Activated CD4-positive, alpha-beta T cell treated with anti-CD3 and anti-CD28 coated beads for 36 hours (primary cell): ENCODE data around the gene NRSN1. TPM values are rescaled to one million over a fixed set of nuclear protein-coding genes. Genes with fewer than 3 reads are reported as not detected.

ENCODE experiments used
- ATAC-seq: fragments of 200-7000 bp; cut with Tn5 transposase; one replicate; pipeline ENCODE4 v1.10.0; 2021; ENCODE audit warnings: mild to moderate bottlenecking, moderate library complexity
- CTCF ChIA-PET: fragments of 350-600 bp; sonication (Branson Sonifier 250); formaldehyde crosslinking; loops from one replicate; lab custom pipeline; 2021; ENCODE audit warnings: antibody characterized with exemption; lab: Charles Lee
- POLR2A ChIA-PET: fragments of 350-600 bp; sonication (Branson Sonifier 250); formaldehyde crosslinking; loops from one replicate; lab custom pipeline; 2021; ENCODE audit warnings: antibody characterized with exemption, inconsistent platforms; lab: Charles Lee
- DNase-seq: peaks from one replicate; pipeline ENCODE4 v3.0.0-alpha.2; 2020
- H3K27ac Mint-ChIP-seq: one replicate; pipeline ENCODE4 v1.8.0; 2021; ENCODE audit warnings: mixed read lengths
- H3K27me3 Mint-ChIP-seq: one replicate; pipeline ENCODE4 v1.8.0; 2021; ENCODE audit warnings: mixed read lengths
- H3K36me3 Mint-ChIP-seq: one replicate; pipeline ENCODE4 v1.8.0; 2021; ENCODE audit warnings: low read depth, mixed read lengths
- H3K4me1 Mint-ChIP-seq: one replicate; pipeline ENCODE4 v1.8.0; 2021; ENCODE audit warnings: mixed read lengths
- H3K4me3 Mint-ChIP-seq: one replicate; pipeline ENCODE4 v1.8.0; 2021; ENCODE audit warnings: mild to moderate bottlenecking, moderate library complexity, mixed read lengths
- H3K9me3 Mint-ChIP-seq: one replicate; pipeline ENCODE4 v1.8.0; 2021; ENCODE audit warnings: low read depth, mixed read lengths
- intact Hi-C, 2 experiments: fragments of 100-400 bp; cut with DNase I in 1 of 2; cut with micrococcal nuclease in 1 of 2; formaldehyde crosslinking; loops; one replicate each; pipeline versions ENCODE4 v1.14.2 to v1.15.1; 2022 to 2024; cut with DNase I, micrococcal nuclease
- total RNA-seq, 2 experiments: library from RNA; stranded (reverse); gene quantifications; one replicate each; pipeline ENCODE4 v1.2.3, GENCODE V29; 2021

Gene NRSN1
- total RNA-seq, 2 experiments from 2014 or later: not detected

GRCh38 chr6:24186349-24186748, 60.3 kb downstream of the NRSN1 start:
- intact Hi-C loops: no loop called here
- Mint-ChIP-seq H3K9me3 (no peaks in the 10 kb centered on the region), H3K4me1 (no peaks in the 10 kb centered on the region), H3K36me3 (no peaks in the 10 kb centered on the region), H3K4me3 (no peak overlapping the region), H3K27ac (no peak overlapping the region), H3K27me3 (peaks cover 9% of the 10 kb centered on the region)
- DNase-seq (no peak), ATAC-seq (no peak)
- POLR2A ChIA-PET: no interaction called here
- CTCF ChIA-PET: no interaction called here

GRCh38 chr6:24187965-24188577, 62.1 kb downstream of the NRSN1 start:
- H3K9me3 Mint-ChIP-seq: no peaks in the 10 kb centered on the region
- ChIA-PET CTCF (interaction anchor here (0.6 kb wide), 1 partner anchor 17 kb away, joined by 3 read pairs; no protein-coding TSS in a partner anchor), POLR2A (no interaction called here)
- no peak overlapping the region for H3K4me3 Mint-ChIP-seq
- H3K4me1 Mint-ChIP-seq: no peaks in the 10 kb centered on the region
- no peak overlapping the region for H3K27ac Mint-ChIP-seq
- ATAC-seq (no peak), DNase-seq (no peak)
- no peaks in the 10 kb centered on the region for H3K36me3 Mint-ChIP-seq
- H3K27me3 Mint-ChIP-seq: peaks cover 17% of the 10 kb centered on the region
- intact Hi-C loops: no loop called here

GRCh38 chr6:24188578-24189080, 62.6 kb downstream of the NRSN1 start:
- H3K4me1 Mint-ChIP-seq: no peaks in the 10 kb centered on the region
- no peak for DNase-seq
- ChIA-PET CTCF (interaction anchor here (0.6 kb wide), 1 partner anchor 17 kb away, joined by 3 read pairs; no protein-coding TSS in a partner anchor), POLR2A (no interaction called here)
- no peak overlapping the region for H3K4me3 Mint-ChIP-seq
- H3K27me3 Mint-ChIP-seq: peaks cover 17% of the 10 kb centered on the region
- intact Hi-C loops: no loop called here
- H3K36me3 Mint-ChIP-seq: no peaks in the 10 kb centered on the region
- no peaks in the 10 kb centered on the region for H3K9me3 Mint-ChIP-seq
- H3K27ac Mint-ChIP-seq: no peak overlapping the region
- no peak for ATAC-seq

DNA sequence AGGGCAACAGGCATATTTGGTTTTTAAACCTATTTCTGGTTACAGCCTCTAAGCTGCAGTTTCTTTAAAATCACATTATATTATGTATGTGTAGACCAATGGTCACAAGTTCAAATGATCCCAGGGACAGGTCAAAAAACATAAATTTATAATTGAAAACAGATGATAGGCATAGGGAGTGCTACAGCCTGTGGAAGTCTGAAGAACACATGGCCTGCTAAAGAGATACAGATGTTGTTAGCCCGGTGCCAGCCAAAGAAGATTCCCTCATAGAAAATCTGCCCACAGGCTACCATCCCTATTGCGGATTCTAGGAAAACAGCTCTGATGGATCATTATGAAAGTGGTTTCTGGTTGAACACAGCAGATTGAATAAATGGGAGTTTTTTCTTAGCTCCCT, 65.3 kb downstream of the NRSN1 start:
- no peak for ATAC-seq
- ChIA-PET POLR2A (no interaction called here), CTCF (interaction anchor here (0.6 kb wide), 2 partner anchors 262 to 275 kb away, joined by 3 read pairs; no protein-coding TSS in a partner anchor)
- intact Hi-C loops: no loop called here
- no peaks in the 10 kb centered on the region for H3K9me3 Mint-ChIP-seq
- peaks cover 19% of the 10 kb centered on the region for H3K27me3 Mint-ChIP-seq
- H3K4me3 Mint-ChIP-seq: no peak overlapping the region
- DNase-seq: no peak
- no peaks in the 10 kb centered on the region for H3K36me3 Mint-ChIP-seq
- no peaks in the 10 kb centered on the region for H3K4me1 Mint-ChIP-seq
- H3K27ac Mint-ChIP-seq: no peak overlapping the region

- Mint-ChIP-seq H3K36me3 (no peaks in the 10 kb centered on the region), H3K27ac (no peak overlapping the region), H3K9me3 (no peaks in the 10 kb centered on the region), H3K4me3 (no peak overlapping the region), H3K4me1 (no peaks in the 10 kb centered on the region), H3K27me3 (peaks cover 19% of the 10 kb centered on the region)
- POLR2A ChIA-PET: no interaction called here
- CTCF ChIA-PET: interaction anchor here (0.7 kb wide), 1 partner anchor 62 kb away, joined by 3 read pairs; no protein-coding TSS in a partner anchor
- DNase-seq: no peak
- no peak for ATAC-seq
- intact Hi-C loops: no loop called here
These were observed 67.3 kb downstream of the NRSN1 start for GRCh38 chr6:24193364-24193763.

GRCh38 chr6:24194978-24195700, 69.1 kb downstream of the NRSN1 start:
- peaks cover 14% of the 10 kb centered on the region for H3K27me3 Mint-ChIP-seq
- no peak overlapping the region for H3K27ac Mint-ChIP-seq
- no peaks in the 10 kb centered on the region for H3K9me3 Mint-ChIP-seq
- H3K36me3 Mint-ChIP-seq: no peaks in the 10 kb centered on the region
- no peak overlapping the region for H3K4me3 Mint-ChIP-seq
- H3K4me1 Mint-ChIP-seq: no peaks in the 10 kb centered on the region
- intact Hi-C loops: no loop called here
- no peak for DNase-seq
- POLR2A ChIA-PET: no interaction called here
- CTCF ChIA-PET: interaction anchor here (0.7 kb wide), 1 partner anchor 10 kb away, joined by 3 read pairs; no protein-coding TSS in a partner anchor
- no peak for ATAC-seq

DNA sequence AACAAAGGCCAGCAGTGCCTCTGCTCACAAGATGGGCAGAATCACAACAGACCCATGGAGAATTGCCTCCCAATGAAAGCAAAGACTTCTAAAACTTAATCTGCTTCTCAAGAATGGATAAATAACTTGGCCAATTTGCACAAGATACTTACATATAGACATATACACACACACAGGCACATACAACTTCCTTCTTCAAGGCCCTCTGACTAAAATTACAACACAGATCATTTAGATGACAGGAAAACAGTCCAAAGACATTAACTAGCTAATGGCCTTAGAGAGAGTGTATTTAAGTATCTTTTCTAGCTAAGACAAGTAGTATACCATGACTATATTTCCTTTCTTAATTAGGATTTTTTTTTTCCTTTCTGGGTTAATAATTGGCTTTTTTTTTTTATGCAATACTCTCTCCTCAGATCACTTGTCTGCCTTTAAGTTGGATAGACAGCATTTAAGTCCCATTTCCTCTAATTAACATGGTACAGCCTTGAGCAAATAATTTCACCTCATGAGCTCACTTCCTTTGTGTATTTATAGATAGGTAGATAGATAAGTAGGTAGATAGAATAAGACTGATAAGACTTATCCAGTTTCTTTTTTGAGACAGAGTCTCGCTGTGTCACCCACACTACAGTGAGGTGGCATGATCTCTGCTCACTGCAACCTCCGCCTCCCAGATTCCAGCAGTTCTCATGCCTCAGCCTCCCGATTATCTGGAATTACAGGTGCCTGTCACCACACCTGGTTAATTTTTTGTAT, 70.0 kb downstream of the NRSN1 start:
- Mint-ChIP-seq H3K27me3 (peaks cover 15% of the 10 kb centered on the region), H3K36me3 (no peaks in the 10 kb centered on the region), H3K9me3 (no peaks in the 10 kb centered on the region), H3K4me3 (no peak overlapping the region), H3K4me1 (no peaks in the 10 kb centered on the region), H3K27ac (no peak overlapping the region)
- intact Hi-C loops: no loop called here
- ATAC-seq (no peak), DNase-seq (no peak)
- ChIA-PET POLR2A (no interaction called here), CTCF (interaction anchor here (0.9 kb wide), 1 partner anchor 159 kb away, joined by 3 read pairs; no protein-coding TSS in a partner anchor)

Other genes starting within 250 kb of the NRSN1 start
- under 1 TPM in 1 of 2 experiments, not detected in 1; 0.23 TPM for gene DCDC2, start 231.8 kb downstream of the NRSN1 start, total RNA-seq